Activated gamma-delta T cell (primary cell): Measurements from ENCODE around the gene LRRC27.
"Not testable (repeated sequence)": the region's sequence is repeated elsewhere in the genome, so short reads cannot be mapped to it uniquely, and the experiment has no call there.

ENCODE experiments used
- DNase-seq: peaks from one replicate; lab custom pipeline; 2025; lab: John Stamatoyannopoulos, UW

Gene LRRC27

DNA sequence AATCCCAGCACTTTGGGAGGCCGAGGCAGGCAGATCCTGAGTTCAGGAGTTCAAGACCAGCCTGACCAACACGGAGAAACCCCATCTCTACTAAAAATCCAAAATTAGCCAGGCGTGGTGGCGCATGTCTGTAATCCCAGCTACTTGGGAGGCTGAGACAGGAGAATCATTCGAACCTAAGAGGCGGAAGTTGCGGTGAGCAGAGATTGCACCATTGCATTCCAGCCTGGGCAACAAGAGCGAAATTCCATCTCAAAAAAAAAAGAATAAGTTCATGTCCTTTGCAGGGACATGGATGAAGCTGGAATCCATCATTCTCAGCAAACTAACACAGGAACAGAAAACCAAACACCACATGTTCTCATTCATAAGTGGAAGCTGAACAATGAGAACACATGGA is 17.1 kb upstream of the LRRC27 start:
- not testable (repeated sequence) for DNase-seq

DNA sequence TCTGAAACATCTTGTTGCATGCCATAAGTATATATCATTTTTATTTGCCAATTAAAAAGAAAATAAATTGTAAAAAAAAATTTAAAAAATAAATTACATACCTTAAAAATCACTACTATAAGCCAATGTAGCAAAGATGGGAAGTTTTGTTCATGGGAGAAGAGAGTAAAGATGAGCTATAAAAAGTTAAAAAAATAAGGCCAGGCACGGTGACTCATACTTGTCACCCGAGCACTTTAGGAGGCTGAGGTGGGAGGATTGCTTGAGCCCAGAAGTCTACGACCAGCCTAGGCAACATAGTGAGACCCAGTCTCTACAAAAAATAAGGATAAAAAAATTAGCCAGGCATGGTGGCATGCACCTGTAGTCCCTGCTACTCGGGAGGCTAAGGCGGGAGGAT is 15.9 kb upstream of the LRRC27 start:
- no peak for DNase-seq

DNA sequence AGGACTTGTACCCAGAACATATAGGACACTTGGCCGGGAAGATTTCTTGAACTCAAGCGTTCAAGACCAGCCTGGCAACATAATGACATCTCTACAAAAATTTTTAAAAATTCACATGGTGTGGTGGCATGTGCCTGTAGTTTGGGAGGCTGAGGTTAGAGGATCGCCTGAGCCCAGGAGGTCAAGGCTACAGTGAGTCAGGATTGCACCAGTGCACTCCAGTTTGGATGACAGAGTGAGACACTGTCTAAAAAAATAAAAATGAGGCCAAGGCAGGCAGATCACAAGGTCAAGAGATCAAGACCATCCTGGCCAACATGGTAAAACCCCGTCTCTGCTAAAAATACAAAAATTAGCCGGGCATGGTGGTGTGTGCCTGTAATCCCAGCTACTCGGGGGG is 14.5 kb upstream of the LRRC27 start:
- not testable (repeated sequence) for DNase-seq

DNA sequence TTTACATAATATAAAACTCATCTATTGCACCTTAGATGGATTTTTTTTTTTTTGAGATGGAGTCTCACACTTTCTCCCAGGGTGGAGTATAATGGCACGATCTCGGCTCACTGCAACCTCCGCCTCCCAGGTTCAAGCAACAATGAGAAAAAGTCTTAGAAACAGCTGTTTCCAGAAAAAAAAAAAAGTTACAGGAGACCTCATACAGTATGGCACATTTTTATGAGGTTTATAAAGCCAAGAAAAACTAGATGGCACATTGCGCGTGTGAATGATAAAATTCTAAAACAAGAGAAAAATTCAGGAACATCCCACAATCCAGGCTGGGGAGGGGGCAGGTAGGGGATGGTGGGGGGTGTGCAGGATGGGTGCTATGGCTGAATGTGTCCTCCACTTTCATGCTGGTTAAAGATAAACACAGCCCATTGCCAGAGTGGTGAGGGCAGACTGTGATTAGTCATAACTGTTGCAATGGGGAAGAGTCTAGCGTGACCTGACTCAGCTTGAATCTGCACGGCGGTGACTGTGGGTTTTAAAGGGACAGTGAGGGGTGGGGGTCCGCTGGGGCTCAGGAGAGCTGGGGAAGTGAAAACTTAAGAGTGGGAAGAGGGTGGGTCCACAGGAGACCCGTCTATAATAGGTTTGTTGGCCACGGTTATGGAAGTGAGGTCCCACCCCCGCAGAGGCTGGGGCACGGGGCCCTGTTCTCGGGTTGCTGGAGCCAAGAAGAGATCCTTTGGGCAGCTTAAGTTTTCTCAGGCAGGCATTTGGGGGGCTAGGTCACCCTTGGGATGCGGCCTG is 11.9 kb upstream of the LRRC27 start:
- DNase-seq: no peak

DNA sequence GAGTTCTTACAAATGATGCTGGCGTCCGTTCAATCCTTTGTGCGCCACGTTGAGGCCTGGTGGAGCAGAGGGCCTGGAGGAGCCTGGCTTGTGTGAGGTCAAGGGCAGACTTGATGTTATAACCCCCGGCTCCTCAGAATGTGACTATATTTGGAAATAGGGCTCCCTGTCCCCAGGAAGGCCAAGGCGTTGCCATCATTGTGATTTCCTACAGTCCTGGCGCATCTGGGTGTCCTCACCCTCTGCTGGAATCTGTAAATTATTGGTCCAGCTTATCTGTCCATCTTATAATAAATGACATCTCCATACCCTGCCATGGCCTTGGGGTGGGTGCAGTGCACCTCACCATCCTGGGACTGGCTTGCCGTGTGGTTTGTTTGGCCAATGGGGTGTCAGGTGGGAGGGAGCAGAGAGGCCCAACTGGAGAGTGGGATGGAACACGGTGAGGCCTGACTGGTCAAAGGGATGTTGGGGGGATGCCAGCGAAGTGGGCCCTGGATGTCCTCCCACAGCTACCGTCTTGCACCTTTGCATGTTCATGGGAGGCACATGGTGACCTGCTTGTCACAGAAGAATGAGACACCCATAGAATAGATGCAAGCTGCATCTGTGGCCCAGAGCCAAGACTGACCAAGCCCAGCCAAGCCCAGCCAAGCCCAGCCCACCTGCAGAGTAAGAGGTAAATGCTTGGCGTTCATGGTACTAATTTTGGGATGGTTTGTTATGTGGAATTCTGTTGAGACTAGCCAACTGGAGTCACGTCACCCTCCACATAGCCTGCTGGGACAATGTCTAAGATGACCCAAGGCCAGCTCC is 11.1 kb upstream of the LRRC27 start:
- DNase-seq: no peak

DNA sequence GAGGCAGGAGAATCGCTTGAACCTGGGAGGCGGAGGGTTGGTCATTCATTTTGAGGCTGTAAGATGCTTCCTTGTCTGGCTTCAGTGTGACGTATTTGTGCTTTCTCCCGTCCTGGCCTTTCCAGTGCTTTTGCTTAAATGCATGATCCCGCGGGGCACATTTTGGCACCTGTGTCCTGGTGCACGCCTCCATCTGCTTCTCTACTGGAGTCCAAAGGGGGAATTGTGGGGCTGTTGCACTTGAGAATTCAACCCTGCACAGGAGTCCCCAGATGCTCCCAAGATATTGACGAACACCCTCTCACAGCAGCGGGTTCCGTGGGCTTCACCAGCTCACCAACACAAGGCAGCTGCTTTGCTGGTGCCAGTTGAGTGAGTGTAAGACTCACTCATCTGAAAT is 10.3 kb upstream of the LRRC27 start:
- DNase-seq: no peak

DNA sequence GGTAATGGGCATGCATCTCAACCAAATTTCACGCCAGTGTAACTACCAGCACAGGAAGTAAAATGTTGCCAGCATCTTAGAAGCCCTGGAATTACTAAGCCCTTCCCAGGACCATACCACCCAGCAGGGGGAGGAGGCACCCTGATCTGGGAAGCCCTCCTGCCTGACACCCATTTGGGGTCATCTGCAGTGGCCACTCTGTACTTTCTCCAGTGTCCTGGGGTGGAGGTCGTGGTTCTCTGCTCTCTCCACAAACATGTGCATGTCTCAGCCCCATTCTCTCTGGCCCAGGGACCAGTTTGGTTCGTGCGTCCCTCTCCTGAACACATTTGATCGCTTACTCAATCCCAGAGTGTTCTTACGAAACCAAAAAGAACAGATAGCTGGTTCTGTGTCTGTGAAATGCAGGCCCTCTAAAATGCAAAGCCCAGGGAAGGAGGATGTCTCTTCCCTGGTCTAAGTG is 9.4 kb upstream of the LRRC27 start:
- no peak for DNase-seq

DNA sequence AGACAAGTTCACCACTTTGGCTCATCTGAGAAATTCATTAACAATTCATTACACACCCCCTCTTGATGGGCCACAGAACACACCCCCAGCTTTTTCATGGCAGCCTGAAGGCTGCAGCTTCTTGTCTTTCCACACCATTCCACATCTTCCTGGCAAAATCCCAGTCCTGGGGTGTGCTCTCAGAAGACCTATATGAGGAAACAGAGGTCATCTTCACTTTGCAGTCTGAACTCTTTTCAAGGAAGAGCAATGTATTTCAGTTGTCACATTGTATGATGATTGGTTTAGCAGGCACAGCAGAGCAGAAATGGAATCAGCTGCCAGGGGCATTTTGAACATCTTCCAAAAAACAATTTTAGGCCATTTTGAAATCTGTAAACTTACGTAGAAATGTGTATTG is 7.8 kb upstream of the LRRC27 start:
- no peak for DNase-seq

DNA sequence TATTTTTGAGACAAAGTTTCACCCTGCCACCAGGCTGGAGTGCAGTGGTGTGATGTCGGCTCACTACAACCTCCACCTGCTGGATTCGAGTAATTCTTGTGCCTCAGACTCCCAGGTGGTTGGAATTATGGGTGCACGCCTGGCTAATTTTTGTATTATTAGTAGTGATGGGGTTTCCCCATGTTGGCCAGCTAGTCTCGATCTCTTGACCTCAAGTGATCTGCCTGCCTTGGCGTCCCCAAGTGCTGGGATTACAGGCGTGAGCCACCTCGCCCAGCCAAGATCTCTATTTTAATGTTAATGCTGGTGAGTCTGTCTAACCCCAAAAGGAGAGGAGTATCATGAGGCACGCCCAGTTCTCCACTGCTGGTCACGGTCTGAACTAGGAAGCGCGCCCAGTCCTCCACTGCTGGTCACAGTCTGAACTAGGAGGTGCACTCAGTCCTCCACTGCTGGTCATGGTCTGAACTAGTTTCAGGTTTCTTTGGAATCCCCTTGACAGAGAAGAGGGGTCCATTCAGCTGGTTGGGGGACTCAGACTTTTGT is 5.6 kb upstream of the LRRC27 start:
- DNase-seq: no peak

DNA sequence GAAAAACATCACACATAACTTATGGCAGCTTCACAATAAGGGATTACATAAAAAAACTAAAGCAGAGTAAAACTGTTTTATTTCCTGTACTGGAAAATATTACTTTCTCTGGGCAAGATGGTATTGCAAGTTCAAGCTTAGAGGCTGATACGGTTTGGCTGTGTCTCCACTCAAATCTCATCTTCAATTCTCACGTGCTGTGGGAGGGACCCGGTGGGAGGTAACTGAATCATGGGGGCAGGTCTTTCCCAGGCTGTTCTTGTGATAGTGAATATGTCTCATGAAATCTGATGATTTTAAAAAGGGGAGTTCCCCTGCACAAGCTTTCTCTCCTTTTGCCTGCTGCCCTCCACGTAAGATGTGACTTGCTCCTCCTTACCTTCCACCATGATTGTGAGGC is 5.1 kb upstream of the LRRC27 start:
- no peak for DNase-seq

DNA sequence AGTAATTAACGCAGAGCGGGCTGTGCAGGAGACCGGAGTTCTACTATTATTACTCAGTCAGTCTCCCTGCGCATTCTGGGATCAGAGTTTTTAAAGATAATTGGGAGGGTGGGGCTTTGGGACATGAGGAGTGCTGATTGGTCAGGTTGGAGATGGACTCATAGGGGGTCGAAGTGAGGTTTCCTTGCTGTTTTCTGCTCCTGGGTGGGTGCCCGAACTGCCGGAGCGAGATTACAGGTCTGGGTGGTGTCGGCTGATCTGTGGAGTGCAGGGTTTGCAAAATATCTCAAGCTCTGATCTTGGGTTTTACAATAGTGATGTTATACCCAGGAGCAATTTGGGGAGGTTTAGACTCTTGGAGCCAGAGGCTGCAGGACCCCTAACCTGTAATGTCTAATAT is 3.9 kb upstream of the LRRC27 start:
- DNase-seq: no peak

DNA sequence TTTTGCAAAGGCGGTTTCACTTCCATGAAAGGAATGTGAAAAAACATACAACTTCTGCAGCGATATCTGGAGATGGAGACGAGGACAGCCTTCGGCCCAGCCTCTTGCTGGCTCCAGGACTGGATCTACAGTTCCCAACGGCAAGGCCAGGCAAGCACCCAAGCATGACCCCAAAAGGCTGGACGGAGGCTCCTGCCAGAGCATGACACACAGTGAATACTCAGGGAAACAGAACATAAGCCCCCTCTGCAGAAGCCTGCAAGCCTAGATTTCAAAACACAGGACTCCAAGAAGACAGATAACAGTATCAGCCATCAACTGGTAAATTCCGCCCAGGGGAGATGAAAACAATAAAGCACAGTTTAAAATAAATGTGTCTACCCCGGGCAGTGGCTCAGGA is 3.3 kb upstream of the LRRC27 start:
- no peak for DNase-seq

DNA sequence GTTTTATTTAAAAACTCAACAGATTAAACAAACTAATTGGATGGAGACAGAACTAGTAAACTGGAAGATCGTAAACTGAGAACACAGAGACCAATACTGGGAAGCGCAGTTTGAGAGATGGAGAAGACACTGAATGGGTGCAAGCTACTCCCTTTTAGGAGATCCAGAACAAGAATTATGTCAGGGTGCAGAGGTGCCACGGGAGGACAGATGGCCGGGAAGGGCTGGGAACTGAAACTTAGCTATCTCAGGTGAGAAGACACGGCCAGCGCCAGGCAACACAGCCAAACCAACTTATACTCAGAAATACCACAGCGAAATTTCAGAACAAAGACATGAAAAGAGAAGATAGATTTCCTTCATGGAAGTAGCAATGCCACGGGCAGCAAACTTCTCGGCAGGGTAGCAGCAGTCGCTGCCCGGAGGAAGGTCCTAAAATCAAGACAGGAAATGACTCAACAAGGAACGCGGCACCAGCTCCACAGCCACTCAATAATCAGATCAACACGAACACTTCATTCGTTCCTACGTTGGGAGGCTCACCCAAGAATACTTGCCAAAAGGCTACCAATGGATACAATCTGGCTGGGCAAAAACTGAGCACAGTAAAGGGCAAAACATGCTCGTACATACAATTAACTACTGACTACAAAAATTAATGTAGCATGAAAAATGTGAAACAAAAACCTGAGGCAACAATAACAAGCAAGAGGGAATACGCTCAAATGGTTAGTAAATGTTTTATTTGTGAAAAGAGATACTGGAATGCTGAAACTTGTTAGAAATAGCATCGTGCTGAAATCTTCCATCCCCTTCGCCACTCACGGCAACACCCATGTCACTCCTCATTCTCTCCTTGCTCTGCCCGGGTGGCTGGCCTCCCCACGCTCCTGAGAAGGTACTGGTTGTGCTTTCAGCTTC is 2.2 kb upstream of the LRRC27 start:
- DNase-seq: no peak

DNA sequence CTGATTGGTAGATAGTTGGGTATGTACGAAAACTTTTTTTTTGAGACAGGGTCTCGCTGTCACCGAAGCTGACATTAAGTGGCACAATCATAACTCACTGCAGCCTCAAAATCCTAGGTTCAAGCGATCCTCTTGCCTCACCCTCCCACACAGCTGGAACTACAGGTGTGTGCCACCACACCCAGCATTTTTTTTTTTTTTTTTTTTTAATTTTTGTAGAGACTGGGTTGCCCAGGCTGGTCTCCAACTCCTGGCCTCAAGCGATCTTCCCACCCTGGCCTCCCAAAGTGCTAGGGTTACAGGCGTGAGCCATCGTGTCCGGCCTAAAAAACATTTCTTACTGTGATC is 1.5 kb upstream of the LRRC27 start:
- DNase-seq: no peak

DNA sequence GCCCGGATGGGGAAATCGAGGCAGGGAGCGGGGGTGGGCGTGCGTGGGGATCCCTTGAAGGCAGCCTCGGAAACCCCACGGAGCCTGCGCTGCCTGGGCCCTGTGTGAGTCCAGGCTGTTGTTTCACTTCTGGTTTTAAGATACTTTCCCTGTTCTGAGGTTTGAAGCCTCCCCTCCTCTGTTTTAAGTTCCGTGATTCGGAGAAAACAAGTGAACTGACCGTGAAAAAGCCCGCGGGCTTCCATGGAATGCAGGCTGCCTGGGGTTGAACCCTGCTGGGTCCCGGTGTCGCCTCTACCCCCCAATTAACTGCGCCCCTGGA is 401 bp downstream of the LRRC27 start:
- DNase-seq: no peak

DNA sequence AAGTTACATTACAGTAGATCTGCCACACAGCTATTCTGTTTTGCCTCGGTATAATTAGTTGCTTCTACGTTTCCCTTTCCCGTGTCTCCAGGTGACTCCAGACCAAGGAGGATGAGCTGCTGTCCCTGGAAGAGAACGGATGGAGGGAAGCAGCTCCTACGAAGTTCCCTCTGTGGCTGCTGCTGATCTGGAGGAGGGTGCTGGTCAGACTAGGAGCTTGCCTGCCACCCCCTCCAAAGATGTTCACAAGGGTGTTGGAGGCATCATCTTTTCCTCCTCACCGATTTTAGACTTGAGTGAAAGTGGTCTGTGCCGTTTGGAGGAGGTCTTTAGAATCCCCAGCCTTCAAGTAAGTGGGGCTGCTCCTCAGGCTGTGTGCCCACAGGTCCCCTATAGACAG is 1.4 kb downstream of the LRRC27 start:
- no peak for DNase-seq

DNA sequence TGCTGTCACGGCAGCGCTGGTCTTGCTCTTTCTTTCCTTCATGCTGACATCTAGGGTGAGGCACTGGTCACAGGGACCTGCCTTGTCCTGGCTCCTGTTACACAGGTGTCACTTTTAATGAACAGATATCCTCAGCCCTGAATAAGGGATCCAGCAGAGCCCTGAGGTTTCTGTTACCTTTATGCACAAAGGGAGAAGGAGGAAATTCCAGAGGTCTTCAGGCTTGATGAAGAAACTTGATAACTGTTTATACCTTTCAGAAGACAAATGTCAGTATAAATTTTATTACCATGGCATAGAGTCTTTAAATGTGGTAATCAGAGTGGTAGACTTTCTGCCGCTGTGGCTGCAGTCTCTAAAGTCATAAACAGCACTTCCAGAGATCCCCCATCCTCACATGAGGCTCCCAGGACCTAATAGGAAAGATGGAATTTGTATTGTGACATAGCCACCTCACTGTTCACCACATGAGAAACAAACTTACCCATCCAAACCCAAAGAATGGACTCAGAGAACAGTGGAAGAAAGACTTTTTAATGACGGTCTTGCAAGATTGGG is 2.7 kb downstream of the LRRC27 start:
- no peak for DNase-seq

DNA sequence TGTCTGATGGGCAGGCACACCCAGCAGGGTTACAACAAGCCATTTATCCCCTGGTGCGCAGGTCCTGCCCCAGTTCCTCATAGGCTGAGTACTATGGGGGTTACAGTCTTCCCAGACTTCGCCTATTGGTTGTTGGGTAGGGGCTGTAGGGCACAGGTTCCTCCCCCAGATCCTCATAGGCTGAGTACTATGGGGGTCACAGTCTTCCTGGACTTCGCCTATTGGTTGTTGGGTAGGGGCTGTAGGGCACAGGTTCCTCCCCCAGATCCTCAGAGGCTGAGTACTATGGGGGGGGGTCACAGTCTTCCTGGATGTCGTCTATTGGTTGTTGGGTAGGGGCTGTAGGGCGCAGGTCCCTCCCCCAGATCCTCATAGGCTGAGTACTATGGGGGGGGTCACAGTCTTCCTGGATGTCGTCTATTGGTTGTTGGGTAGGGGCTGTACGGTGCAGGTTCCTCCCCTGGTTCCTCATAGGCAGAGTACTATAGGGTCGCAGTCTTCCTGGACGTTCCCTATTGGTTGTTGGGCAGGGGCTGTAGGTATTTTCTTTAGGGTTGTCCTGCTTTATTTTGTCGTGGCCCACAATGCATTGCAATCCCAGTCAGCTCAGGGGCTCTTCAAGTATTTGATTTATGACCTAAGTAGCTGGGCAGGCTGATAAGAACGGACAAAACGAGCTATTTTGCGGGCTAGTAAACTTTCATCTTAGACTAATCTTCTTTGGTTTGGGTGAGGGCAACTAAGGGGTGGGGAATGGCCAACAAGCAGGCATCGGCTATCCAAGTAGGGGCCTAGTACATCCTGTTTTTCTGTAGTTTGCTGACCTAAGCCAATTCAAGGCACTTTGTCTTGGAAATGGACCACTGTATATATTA is 3.4 kb downstream of the LRRC27 start:
- no peak for DNase-seq

DNA sequence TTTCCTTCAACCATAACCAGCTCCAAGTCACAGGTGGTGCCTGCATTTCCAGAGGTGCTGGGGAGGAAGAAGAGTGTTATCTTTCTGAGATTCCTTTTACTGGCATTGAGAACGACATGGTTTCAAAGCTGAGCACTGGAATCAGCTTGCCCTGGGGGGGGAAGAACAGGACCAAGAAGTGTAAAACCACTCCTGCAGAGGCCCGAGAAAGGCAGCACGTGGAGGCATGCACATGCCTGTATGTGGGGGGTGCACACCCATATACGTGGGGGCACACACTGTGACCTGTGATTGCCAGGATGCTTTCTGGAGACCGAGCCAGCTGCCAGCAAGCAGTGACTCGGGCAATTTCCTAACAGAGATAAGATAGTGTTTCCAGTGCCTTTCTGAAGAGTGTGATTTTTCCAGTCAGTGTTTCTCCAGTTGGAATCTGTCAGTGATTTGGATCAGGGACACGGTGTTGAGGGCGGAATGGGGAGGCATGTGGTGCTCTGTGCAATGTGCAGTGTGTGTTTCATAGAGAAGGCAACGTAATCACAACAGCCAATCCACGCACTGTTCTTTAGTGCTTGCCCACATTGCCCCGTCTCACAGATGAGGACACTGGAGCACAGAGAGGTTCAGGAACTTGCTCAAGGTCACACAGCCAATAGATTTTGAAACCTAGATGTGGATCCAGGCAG is 4.2 kb downstream of the LRRC27 start:
- DNase-seq: no peak

DNA sequence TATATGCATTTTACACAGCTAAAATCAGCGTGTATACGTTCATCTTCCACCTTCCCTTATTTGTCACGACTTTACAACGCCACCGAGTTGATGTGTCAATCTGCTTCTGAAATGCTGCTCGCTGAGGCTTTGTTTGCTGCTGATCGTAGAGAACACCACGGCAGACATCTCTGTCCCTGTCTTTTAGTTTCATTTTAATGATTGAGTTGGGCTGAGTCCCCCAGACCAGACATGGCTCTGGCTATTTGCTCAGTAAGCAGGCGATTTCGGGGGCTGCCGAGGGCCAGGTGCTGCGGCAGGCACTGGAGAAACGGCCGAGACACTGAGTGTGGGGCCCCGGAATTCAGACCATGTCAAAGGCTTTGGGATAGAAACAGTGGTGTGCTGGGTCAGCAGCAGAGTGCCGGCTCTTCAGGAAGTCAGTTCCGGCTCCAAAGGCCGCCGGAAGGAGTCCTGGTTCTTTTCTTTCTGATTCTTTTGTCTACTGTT is 5.0 kb downstream of the LRRC27 start:
- DNase-seq: no peak
